KMS-11 (cell line): ENCODE results near the gene KRTAP10-11.

Source experiments
- H2AFZ ChIP-seq: fragments of 200-600 bp; sonication (generic); 2 replicates; pipeline ENCODE4 v1.6.1; 2016; ENCODE audit warnings: antibody characterized with exemption, mixed run types, low read depth
- H3K27ac ChIP-seq: fragments of 200-600 bp; sonication (generic); 2 replicates; pipeline ENCODE4 v1.6.1; 2016; ENCODE audit warnings: mild to moderate bottlenecking, mixed run types
- H3K27me3 ChIP-seq: fragments of 200-600 bp; sonication (generic); 2 replicates; pipeline ENCODE4 v1.6.1; 2017; ENCODE audit warnings: mild to moderate bottlenecking, low read depth, mixed run types, moderate library complexity; ENCODE audit not compliant: insufficient read depth
- H3K36me3 ChIP-seq: fragments of 200-600 bp; sonication (generic); 2 replicates; pipeline ENCODE4 v1.6.1; 2017; ENCODE audit warnings: mild to moderate bottlenecking, mixed run types; ENCODE audit not compliant: insufficient read depth
- H3K4me1 ChIP-seq: fragments of 200-600 bp; sonication (generic); 2 replicates; pipeline ENCODE4 v1.6.1; 2016; ENCODE audit warnings: mild to moderate bottlenecking, low read depth, mixed run types; ENCODE audit not compliant: poor library complexity, severe bottlenecking
- H3K4me2 ChIP-seq: fragments of 200-600 bp; sonication (generic); 2 replicates; pipeline ENCODE4 v1.7.0; 2016; ENCODE audit warnings: mild to moderate bottlenecking, mixed run types
- H3K4me3 ChIP-seq: fragments of 200-600 bp; sonication (generic); IDR thresholded peaks from 2 replicates; pipeline ENCODE4 v1.6.1; 2017; ENCODE audit warnings: low read depth, low read length, mixed read lengths; ENCODE audit not compliant: insufficient read depth
- H3K79me2 ChIP-seq: fragments of 200-600 bp; sonication (generic); 2 replicates; pipeline ENCODE4 v1.6.1; 2016; ENCODE audit warnings: low read depth, mixed run types; ENCODE audit not compliant: insufficient read depth
- H3K9ac ChIP-seq: fragments of 200-600 bp; sonication (generic); 2 replicates; pipeline ENCODE4 v1.6.1; 2016; ENCODE audit warnings: mild to moderate bottlenecking, mixed run types
- H4K20me1 ChIP-seq: fragments of 200-600 bp; sonication (generic); 2 replicates; pipeline ENCODE4 v1.6.1; 2016; ENCODE audit warnings: mild to moderate bottlenecking, mixed run types; ENCODE audit not compliant: insufficient read depth
- CTCF ChIP-seq: fragments of 200-600 bp; sonication (generic); conservative IDR thresholded peaks from 2 replicates; pipeline ENCODE4 v1.6.1; 2017; ENCODE audit warnings: low read depth, mild to moderate bottlenecking, antibody characterized with exemption, low read length, moderate library complexity, mixed read lengths

KRTAP10-11 gene

GRCh38 chr21:44666401-44667320 lies 20.4 kb downstream of the KRTAP10-11 start, which contains the start of gene KRTAP12-2:
TSS of gene KRTAP12-2 (minus strand) at chr21:44666927. CDS start at chr21:44666886, 41 bp downstream.
- TF ChIP-seq CTCF, result no peak
- H3K9ac ChIP-seq, result no peak within 1 kb of the TSS

DNA sequence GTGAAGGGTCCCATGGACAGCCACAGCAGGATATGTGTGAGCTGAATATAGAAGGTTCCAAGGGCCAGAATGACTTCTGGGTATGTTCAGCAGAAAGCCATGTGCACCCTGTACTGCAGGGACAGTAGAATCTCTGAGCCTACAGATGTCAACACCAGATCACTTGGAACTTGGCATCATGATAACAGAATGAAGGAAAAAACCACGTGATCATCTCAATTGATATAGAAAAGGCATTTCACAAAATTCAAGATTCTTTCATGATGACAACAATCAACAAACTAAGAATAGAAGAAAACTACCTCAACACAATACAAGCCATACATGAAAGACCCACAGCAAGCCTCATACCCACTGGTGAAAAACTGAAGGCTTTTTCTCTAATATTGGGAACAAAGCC lies 21.4 kb downstream of the KRTAP10-11 start:
- no peaks in the 10 kb centered on the region for H3K79me2 ChIP-seq
- no peak overlapping the region for H3K27ac ChIP-seq
- H3K9ac ChIP-seq, result no peak overlapping the region
- no peak for TF ChIP-seq CTCF
- peaks cover 29% of the 10 kb centered on the region; the same call in 1 of the 2 replicates for H3K27me3 ChIP-seq
- no peaks in the 10 kb centered on the region for H3K4me1 ChIP-seq
- no peaks in the 10 kb centered on the region for H3K36me3 ChIP-seq
- H3K4me2 ChIP-seq, result no peak overlapping the region
- H4K20me1 ChIP-seq, result no peaks in the 10 kb centered on the region
- H3K4me3 ChIP-seq, result no peak overlapping the region
- no peak overlapping the region for H2AFZ ChIP-seq

More at GRCh38 chr21:44666401-44667320, 20.4 kb downstream of the KRTAP10-11 start, which contains the start of gene KRTAP12-2:
- Histone ChIP-seq H4K20me1 (no peaks in the 10 kb centered on the region), H3K4me2 (no peak within 1 kb of the TSS), H2AFZ (no peak within 1 kb of the TSS), H3K27me3 (peaks cover 36% of the 10 kb centered on the region; the same call in 1 of the 2 replicates), H3K27ac (no peak within 1 kb of the TSS), H3K36me3 (no peaks in the 10 kb centered on the region), H3K79me2 (no peaks in the 10 kb centered on the region), H3K4me1 (no peaks in the 10 kb centered on the region), H3K4me3 (no peak within 1 kb of the TSS)

- Histone ChIP-seq H3K36me3 (no peaks in the 10 kb centered on the region), H3K4me3 (no peak overlapping the region), H3K4me2 (no peak overlapping the region), H4K20me1 (no peaks in the 10 kb centered on the region), H3K9ac (no peak overlapping the region), H2AFZ (no peak overlapping the region), H3K4me1 (no peaks in the 10 kb centered on the region), H3K27me3 (peaks cover 33% of the 10 kb centered on the region), H3K79me2 (no peaks in the 10 kb centered on the region), H3K27ac (no peak overlapping the region)
- TF ChIP-seq CTCF, result no peak
Measured at GRCh38 chr21:44670642-44671432, 24.6 kb downstream of the KRTAP10-11 start.

- no peaks in the 10 kb centered on the region for H3K4me1 ChIP-seq
- no peak overlapping the region for H2AFZ ChIP-seq
- H3K4me3 ChIP-seq, result no peak overlapping the region
- H4K20me1 ChIP-seq, result no peaks in the 10 kb centered on the region
- TF ChIP-seq CTCF, result no peak
- no peak overlapping the region for H3K4me2 ChIP-seq
- H3K9ac ChIP-seq, result no peak overlapping the region
- no peaks in the 10 kb centered on the region for H3K36me3 ChIP-seq
- H3K79me2 ChIP-seq, result no peaks in the 10 kb centered on the region
- H3K27me3 ChIP-seq, result peaks cover 44% of the 10 kb centered on the region
- H3K27ac ChIP-seq, result no peak overlapping the region
Measured at GRCh38 chr21:44671911-44672310, 25.7 kb downstream of the KRTAP10-11 start.
